ENCODE results near the gene FAHD2A.
"Not testable (repeated sequence)": the region's sequence is repeated elsewhere in the genome, so short reads cannot be mapped to it uniquely, and the experiment has no call there.

FAHD2A gene

DNA sequence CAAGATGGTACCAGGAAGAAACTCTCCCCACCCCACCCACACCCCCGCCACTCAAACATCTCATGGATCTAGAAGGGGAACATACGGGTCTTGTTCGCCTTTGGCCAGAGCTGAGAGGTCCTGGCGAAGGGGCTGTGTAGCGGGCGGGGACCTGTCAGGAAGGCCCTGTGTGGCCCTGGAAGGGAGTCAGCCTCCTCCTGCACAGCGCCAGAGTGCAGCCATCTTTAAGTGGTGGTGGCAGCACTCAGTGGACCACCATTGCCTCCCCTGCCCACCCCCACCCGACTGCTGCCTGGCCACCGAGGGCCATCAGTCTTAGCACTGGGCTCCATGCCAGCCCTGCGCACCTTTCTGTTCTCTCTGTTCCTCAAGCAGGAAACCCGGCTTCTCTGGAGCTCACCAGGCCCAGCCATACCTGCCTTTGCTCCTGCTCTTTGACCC is 11.6 kb upstream of the FAHD2A start:
- no peak for DNase-seq (ENCODE audit: low spot score)

DNA sequence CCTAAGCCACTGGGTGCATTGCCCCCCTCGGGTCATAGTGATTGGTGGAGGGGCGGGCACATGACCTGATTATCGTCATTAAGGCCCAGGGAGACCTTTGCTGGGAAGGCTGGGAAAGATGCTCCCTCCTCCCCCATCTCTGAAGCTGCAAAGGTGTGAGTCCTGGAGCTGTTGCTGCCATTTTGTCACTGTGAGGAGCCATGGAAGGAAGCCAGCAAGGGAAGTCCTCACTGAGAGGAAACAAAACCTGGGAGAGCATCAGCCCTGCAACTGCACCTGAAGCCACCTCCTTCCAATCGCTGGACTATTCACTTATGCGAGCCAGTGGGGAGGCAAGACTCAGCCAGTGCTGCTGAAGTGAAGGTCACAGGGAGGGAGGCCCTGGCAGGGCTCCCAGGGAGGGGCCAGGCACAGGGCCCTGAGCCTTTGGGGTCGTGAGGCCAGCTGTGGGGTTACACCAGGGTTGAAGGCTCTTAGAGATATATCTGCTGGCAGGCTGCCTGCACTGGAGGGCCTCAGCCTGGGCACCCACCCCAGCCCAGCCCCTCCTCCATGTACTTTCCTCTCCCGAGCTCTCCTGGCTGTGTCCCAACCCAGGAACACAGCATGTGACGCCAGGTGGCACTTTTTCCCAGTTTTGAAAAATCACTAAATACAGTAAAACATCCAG is 10.7 kb upstream of the FAHD2A start:
- DNase-seq (ENCODE audit: low spot score): no peak

DNA sequence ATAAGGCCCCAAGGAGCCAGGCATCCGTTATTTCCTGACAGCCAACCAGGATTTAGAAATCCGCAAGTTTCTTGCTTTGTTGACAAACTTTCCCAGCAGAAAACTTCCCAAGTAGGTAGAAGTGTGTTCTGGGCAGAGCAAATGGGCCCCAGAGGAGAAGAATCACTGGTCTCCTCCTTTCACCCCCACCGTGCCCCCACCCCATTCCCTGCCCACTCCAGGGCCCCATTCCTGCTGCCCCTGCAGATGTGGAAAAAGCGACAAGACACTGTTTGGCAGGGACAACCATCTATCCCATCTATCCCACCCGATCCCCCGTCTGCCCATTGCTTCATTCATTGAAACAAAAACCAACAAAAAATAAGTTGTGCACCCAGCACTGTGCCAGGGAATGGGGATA is 10.2 kb upstream of the FAHD2A start:
- DNase-seq (ENCODE audit: low spot score): no peak

DNA sequence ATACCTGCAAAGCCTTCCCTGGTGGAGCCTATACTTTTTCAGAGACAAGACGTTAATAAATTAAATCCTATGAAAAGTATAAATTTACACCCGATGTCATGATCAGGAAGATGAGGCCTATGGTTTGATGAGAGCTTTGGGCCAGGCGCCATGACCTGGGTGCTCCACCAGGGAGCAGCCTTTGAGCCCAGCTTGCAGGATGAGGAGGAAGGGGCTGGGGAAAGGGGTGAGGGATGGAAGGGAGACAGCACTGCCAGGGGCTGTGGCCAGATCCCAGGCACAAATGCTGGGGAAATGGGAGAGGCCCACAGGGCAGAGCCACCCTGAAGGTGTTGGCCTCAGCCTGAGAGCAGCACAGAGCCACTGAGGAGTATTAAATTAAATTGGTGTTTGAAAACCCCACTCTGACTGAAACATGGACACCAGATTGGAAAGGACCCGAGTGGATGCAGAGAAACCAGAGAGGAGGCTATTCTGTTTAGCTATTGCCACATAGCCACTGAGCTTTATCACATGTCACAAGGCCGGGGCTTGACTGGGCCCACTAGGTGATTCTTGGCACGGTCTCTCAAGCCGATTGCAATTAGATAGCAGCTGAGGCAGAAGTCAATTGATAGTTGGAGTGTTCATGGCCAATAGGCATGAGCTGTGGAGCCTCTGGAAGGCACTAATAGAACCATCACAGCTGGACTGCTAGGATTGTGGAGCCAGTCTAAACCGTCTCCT is 9.6 kb upstream of the FAHD2A start:
- DNase-seq (ENCODE audit: low spot score): no peak

DNA sequence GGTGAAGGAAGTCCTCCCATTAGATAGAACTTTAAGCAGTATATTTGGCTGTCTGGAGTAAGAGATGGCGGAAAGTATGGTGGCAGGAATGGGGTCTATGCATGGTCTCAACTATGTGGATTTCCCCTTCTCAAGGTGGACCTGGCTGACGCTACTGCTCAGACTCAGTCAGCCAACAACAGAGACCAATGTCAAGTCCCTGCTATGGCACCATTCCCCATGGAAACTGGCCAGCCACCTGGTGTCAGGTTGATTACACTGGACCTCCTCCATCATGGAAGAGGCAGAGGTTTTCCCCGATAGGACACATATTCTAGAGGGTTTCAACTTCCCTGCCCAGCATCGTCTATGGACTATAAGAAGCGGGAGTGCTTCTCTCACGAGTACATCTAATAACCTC is 8.6 kb upstream of the FAHD2A start:
- no peak for DNase-seq (ENCODE audit: low spot score)

DNA sequence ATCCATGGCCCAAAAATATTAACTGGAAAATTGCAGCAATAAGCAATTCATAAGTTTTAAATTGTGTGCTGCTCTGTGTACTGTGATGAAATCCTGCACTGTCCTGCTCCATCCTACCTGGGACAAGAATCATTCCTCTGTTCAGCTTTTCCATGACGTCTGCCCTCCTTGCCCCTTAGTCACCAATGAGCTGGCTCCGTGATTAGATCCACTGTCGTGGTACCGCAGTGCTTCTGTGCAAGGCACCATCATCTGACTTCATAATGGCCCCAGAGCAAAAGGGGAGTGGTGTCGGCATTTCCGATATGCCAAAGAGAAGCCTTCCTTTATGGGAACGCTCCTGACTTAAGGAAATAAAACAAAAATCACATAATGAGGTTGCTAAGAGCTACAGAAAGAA is 3.4 kb upstream of the FAHD2A start:
- DNase-seq (ENCODE audit: low spot score): no peak

DNA sequence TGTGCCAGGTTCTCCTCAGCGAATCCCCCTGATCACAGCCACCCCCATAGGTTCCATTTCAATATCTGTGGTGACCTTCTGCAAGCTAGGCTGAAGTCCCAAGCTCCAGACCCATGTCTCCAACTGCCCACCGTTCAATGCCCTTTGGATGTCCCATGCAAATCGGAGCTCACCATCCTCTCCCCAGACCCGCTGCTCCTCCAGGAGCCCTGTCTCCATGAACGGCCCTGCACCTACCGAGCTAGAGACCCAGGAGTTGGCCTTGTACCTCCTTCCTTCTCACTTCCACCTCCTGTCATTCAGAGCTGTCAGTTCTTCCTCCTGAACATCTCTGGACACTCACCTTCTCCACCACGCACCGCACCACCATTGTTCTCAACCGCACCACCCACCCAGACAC is 1.0 kb upstream of the FAHD2A start:
- no peak for DNase-seq (ENCODE audit: low spot score)

DNA sequence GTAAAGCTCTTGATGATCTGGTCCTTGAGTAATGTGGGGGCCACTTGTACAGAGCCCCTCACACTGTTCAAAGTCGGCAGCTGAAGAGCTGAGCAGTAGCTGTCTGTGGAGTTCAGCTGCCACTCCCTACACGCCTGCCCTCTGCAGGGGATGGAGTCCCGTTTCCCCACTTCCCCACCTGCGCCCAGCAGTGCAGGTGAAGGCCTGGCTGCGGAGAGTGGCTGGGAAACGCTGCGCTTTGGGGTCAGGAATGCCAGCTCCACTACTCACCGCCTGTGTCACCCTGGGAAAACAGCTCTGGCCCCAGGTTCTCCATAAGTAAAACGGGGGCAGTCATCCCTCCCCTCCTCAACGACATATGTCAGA is 521 bp upstream of the FAHD2A start:
- DNase-seq (ENCODE audit: low spot score): peak; percentile 34

DNA sequence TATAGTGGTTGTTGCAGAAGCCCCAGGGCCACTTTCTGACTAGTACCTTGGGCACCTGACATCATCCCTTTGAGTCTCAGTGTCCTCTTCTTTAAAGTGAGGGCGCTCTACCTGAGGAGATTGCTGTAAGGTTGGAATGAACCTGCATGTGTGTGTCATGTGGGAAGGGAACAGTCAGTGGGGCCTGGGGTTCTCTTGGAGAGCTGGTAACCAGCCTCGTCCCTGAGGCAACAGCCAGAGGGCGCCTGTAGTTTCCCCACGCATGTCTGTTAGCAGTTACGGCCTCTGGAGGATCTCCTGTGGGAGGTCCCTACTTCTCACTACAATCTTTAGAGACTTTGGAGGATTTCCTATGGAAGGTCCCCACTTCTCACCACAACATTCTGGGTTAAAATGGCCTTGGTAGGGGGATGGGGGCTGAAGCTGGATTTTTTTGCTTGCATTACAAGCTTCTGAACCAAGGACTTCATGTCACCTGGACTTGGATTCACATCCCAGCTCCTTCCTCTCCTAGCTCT is 755 bp downstream of the FAHD2A start:
- peak; percentile 42 for DNase-seq (ENCODE audit: low spot score)

DNA sequence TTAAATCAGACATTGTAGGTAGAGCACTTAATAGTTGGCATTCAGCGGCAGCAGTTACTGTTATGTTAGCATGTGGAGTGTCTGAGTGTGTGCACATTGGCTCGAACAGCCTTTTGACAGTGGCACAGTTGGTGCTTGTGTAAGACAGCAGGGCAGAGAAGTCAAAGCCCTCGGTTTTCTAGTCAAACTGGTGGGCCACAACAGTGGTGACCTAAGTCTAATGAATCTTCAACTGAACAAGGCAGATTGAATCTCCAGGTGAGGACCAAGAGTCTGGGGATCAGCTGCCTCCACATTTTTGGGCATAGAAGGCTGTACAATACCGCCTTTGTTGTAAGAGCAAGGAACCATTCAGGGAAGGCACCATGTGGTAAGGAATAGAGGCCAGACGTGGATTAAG is 1.3 kb downstream of the FAHD2A start:
- DNase-seq (ENCODE audit: low spot score): not testable (repeated sequence)

DNA sequence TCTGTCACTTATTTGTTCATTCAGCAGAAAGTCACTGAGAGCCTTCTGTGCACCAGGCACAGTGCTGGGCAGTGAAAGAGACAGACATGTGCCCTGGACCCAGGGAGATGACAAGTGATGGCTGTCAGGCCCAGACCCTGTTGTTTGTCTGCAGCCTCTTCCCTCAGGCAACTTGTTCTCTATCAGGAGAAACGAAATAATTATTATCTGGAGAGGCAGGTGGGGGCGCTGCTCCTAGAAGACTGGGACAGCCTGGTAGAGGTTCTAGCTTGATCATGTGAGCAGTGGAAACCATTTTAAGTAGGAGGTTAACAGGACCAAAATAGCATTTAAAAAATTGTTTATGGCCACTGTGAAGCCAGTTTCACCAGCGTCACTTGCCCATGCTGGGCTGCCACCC is 2.2 kb downstream of the FAHD2A start:
- DNase-seq (ENCODE audit: low spot score): not testable (repeated sequence)

DNA sequence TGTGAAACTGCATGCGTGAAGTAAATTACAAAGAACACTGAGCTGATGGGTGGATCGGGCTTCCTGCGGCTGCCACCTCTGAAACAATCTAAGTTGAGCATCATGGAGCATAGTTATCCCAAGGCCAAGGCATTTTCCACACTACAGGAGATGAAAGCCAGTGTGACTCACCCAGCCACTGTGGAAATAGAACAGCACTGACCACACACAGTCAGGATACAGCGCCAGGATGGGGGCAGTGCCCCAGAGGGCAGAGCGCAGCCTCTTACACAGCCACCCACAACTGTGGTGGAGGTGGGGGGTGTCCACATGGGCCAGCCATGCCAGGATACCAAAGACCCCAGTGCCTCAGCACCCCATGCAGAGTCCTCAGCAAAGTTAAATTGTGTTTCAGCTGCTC is 8.7 kb downstream of the FAHD2A start:
- not testable (repeated sequence) for DNase-seq (ENCODE audit: low spot score)

DNA sequence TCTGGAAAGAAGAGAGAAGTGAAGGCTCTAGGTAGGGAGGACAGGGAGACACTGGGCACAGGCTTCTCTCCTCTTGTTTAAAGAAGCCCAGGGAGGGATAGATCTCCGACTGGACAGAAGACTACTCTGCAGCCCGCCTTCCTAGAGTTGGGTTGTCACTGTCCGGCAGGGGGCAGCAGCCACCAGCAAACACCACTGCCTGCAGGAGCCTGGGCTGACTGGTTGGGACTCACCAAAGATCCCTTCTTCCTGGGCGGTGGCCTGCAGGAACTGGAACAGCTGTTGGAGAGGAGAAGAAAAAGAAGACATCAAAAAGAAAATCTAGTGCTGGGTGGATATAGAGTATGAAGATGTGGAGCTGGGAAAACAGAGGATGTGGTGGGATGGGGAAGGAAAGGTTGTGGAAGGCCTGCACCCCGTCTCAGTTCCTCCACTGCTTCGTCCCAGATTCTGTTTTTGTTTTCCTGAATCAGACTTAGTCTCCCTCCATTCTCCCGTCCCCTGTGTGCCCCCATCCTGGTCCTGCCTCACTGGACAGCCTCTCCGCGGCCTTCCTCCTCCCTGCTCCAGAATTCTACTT is 11.6 kb downstream of the FAHD2A start:
- peak; percentile 71 for DNase-seq (ENCODE audit: low spot score)

DNA sequence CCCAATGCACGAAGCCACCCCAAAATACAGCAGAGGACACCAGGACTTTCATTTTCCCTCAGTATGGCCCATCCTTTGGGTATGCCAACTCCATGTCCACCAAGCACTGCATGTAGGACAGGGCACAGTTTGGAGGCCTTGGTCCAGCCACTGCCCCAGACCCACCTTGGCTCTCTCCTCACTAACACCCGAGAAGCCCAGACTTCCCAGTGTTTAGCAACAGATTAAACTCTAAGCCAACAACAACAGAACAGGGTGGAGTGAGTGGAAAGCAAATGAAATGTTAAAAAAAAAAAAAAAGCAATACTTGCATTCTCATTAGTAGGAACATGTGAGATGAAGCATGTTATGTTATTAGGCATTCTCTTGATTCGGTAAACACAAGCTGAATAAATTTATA is 12.6 kb downstream of the FAHD2A start:
- not testable (repeated sequence) for DNase-seq (ENCODE audit: low spot score)

DNA sequence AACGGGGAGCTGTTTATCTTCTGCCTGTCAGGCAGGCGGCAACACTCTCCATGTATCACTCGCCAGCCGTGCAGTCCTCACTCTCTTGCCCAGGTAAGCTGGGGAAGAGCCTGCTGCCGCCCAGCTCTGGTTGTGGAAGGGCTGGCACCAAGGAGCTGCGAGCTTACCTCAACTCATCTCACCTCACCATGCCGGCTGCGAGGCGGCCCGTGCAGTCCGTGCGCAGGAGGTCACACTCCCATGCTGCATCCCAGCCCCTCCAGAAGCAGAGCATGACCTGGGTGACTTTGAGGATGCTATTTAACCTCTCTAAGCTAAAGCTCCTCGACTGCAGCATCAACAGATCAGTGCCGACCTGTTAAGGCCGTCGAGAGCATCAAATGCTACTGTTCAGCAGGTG is 13.1 kb downstream of the FAHD2A start:
- not testable (repeated sequence) for DNase-seq (ENCODE audit: low spot score)

DNA sequence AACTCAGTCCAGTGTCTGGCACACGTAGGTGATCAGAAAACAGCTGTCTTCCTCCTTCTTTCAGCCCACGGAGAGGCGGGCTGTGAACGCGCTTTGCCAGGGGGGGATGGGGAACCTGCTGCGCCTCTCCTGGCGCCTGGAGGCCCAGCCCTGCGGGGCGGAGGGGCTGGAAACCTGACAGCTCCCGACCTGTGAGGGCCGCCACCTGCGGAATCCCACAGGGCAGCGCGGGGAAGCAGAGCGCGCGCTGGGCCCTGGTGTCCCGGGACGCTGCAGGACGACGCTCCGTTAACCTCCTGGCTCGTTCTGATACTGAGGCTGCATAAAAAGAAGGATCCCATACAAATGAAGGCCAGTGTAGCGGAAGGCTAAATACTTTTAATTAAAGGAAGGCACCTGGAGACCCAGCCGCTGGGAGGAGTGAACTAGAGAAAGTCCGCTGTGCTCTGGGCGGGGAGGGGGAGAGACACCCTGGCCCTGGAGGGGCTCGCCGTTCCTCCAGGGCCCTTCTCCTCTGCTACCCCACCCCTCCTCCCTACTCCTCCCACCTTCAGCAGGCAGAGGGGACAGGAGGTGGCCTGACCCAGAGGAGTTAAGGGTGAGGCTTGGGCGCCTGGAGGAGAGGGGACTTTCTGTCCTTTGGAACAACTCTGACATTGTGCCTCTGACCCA is 24.8 kb downstream of the FAHD2A start:
- not testable (repeated sequence) for DNase-seq (ENCODE audit: low spot score)

DNA sequence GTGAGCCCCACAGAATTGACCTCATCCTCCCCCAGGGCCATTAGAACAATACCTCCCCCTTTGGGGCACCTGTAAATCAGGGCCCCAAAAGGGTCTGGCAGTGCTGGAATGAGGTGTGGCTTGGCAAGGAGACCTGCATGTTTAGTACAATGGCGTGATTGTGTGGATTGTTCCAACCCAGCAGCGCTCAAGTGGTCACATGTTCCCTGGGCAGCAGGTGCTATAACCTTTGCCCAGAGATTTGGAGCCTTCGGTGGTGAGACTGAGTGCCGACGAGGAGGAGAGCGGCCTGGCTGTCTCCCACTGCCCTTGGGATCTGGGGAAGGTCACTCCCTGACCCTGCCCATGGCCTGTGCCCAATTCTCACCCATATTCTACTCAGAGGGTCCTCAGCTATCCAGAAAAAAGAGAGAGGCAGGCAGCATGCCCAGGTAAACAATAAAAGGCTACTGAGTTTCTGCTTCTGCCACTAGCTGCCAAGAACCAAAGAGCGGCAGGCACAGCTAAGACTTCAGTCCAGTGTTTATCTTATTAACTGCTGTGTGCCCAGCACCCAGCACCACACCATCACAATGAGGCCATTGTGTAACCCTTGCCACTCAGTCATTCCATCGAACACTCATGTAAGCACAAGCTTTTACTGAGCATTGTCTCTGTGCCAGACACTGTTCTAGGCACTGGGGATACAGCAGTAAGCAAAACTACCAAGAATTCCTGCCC is 27.4 kb downstream of the FAHD2A start:
- DNase-seq (ENCODE audit: low spot score): not testable (repeated sequence)

DNA sequence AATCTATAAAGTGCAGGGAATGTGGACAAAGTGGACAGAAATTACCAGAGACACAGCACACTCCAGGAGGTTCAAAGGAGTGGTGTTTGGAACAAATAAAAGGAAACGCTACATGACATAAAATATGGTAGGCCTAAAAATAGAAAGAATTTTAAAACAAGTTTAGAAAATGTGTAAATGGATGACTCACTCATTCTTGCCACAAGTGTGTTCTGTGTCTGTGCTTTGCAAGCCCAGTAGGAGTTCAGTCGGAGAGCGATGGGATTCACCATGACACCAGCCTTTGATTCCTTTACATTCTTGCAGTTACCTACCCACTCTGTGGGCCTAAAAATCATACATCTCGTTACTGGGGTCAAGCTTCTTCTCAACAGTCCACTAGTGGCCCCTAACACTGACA is 30.9 kb downstream of the FAHD2A start:
- not testable (repeated sequence) for DNase-seq (ENCODE audit: low spot score)

DNA sequence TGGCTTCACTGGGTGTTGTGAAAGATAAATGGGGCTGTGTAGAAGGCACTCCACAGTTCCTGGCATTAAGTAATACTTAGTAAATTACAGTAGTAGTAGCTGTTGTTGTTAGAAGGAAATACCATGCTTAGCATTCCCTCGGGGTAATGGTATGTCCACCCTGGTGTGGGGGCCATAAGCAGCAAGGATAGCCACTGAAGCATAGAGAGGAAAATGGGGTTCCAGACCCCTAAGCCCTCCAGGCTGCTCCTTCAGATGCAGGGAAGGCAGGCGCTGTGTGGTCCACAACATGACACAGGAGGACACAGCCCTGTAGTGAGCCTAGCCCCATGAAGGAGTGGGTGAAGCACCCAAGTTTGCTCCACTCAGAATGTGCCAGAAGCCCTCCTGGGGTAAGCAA is 31.5 kb downstream of the FAHD2A start:
- not testable (repeated sequence) for DNase-seq (ENCODE audit: low spot score)

DNA sequence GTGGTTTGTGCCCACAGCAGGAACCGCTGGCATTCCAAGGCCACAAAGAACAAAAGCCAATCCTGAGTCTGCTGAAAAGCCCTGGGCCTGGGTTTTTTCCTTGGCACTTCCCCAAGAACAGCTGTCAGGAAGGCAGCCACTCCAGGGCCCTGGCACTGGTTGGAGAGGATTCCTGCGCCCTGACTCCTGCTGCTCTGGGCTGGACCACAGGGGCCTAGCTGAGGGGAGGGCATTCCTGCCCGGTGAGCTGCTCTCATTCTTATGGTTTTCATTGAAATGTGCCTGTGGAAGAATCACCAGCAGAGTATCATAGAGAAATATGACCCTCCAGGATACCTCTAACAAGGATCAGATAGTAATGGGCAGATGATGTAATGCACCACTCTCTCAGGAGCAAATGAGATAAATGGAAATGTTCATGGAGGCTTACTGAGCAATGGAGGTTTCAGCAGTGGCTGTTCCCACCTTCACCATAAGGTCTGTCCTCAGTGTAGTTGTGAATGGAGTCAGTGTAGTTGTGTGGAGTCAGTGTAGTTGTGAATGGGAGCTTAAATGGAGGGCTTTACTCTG is 32.1 kb downstream of the FAHD2A start:
- peak; percentile 57 for DNase-seq (ENCODE audit: low spot score)

DNA sequence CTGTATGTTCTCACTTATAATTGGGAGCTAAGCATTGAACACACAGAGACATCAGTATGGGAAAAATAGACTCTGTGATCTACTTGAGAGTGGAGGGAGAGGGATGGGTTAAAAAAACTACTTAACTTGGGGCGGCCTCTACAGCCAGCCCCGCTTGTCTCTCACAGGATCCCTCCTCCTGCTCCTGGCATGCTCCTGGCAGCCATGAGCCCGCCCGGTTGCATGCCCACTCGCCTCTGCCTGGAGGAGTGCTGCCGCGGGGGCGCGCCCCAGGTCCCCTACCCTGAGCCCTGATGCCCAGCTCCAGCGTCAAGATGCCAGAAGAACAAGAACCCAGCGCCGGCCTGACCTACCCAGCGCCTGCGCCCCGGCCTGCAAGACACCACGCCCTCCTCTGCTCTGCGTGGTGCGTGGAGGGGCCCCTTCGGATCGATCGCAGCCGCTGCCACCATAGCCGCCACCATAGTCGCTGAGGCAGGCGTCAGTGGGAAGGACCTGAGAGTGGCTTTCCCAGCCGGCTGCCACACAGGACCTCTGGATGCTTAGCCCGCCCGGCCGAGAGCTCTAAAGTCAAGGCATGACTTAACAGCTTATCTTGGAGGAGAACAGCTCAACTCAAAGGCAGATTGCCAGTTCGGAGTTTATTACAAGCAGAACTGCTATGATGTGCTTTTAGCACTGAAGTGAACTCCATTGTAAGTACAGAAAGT is 32.8 kb downstream of the FAHD2A start:
- DNase-seq (ENCODE audit: low spot score): not testable (repeated sequence)
